Measurements from ENCODE around the gene PLA2G2D. TPM values are rescaled to one million over a fixed set of nuclear protein-coding genes. Genes with fewer than 3 reads are reported as not detected.

Gene PLA2G2D
- total RNA-seq, 1 experiment from 2014 or later, result not detected

- POLR2A ChIA-PET, result interaction anchor here (0.5 to 0.7 kb wide), 2 partner anchors 12 to 1653 kb away, joined by 4 to 5 read pairs; no protein-coding TSS in a partner anchor
- H3K4me1 Mint-ChIP-seq (ENCODE audit: insufficient read depth, unreplicated experiment), result no peaks in the 10 kb centered on the region
- DNase-seq (ENCODE audit: unreplicated experiment), result no peak
- CTCF ChIA-PET, result no interaction called here
- H3K27me3 Mint-ChIP-seq (ENCODE audit: insufficient read depth, unreplicated experiment), result no peaks in the 10 kb centered on the region
- no peaks in the 10 kb centered on the region for H3K9me3 Mint-ChIP-seq (ENCODE audit: unreplicated experiment)
- intact Hi-C loops (cut with micrococcal nuclease), result no loop called here
- TF ChIP-seq, protein P1, sequence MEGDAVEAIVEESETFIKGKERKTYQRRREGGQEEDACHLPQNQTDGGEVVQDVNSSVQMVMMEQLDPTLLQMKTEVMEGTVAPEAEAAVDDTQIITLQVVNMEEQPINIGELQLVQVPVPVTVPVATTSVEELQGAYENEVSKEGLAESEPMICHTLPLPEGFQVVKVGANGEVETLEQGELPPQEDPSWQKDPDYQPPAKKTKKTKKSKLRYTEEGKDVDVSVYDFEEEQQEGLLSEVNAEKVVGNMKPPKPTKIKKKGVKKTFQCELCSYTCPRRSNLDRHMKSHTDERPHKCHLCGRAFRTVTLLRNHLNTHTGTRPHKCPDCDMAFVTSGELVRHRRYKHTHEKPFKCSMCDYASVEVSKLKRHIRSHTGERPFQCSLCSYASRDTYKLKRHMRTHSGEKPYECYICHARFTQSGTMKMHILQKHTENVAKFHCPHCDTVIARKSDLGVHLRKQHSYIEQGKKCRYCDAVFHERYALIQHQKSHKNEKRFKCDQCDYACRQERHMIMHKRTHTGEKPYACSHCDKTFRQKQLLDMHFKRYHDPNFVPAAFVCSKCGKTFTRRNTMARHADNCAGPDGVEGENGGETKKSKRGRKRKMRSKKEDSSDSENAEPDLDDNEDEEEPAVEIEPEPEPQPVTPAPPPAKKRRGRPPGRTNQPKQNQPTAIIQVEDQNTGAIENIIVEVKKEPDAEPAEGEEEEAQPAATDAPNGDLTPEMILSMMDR (IDR thresholded peaks at IDR 0.05; ENCODE audit: unreplicated experiment), result no peak
- no peaks in the 10 kb centered on the region for H3K36me3 Mint-ChIP-seq (ENCODE audit: insufficient read depth, unreplicated experiment)
- H3K27ac Mint-ChIP-seq (ENCODE audit: low read depth, unreplicated experiment), result no peak overlapping the region
- no peak overlapping the region for H3K4me3 Mint-ChIP-seq (ENCODE audit: unreplicated experiment)
- no TSS peak for BruUV-seq (replicated peaks)
These were observed 32.5 kb downstream of the PLA2G2D start for GRCh38 chr1:20086800-20087199.

- ChIA-PET POLR2A (no interaction called here), CTCF (no interaction called here)
- BruUV-seq (replicated peaks), result no TSS peak
- TF ChIP-seq, protein P1 (IDR thresholded peaks at IDR 0.05; ENCODE audit: unreplicated experiment), result no peak
- Mint-ChIP-seq H3K4me1 (ENCODE audit: insufficient read depth, unreplicated experiment) (no peaks in the 10 kb centered on the region), H3K27me3 (ENCODE audit: insufficient read depth, unreplicated experiment) (peaks cover 7% of the 10 kb centered on the region), H3K4me3 (ENCODE audit: unreplicated experiment) (no peak overlapping the region), H3K27ac (ENCODE audit: low read depth, unreplicated experiment) (no peak overlapping the region), H3K36me3 (ENCODE audit: insufficient read depth, unreplicated experiment) (no peaks in the 10 kb centered on the region), H3K9me3 (ENCODE audit: unreplicated experiment) (no peaks in the 10 kb centered on the region)
- no peak for DNase-seq (ENCODE audit: unreplicated experiment)
- intact Hi-C loops (cut with micrococcal nuclease), result no loop called here
These were observed 36.0 kb downstream of the PLA2G2D start for GRCh38 chr1:20083178-20083944.

DNA sequence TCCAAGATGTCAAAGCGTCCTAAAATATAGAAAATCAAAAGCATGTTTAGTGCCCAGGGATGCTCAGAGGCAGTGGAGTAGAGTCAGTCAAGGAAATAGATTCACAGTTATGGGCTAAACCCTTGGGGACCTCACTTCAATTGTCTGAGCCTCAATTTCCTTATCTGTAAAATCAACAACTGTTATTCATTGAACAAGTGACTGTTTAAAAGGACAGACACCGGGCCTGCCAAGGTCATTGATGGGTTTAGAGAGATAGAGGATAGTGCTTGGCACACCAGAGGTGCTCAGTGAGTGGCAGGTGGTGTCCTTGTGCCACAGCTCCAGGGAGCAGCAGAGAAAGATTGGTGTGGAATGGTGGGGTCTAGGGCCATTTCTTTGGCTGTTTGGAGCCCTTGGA is 36.6 kb downstream of the PLA2G2D start:
- Mint-ChIP-seq H3K27me3 (ENCODE audit: insufficient read depth, unreplicated experiment) (peaks cover 13% of the 10 kb centered on the region), H3K27ac (ENCODE audit: low read depth, unreplicated experiment) (no peak overlapping the region), H3K36me3 (ENCODE audit: insufficient read depth, unreplicated experiment) (no peaks in the 10 kb centered on the region), H3K4me3 (ENCODE audit: unreplicated experiment) (no peak overlapping the region), H3K4me1 (ENCODE audit: insufficient read depth, unreplicated experiment) (no peaks in the 10 kb centered on the region), H3K9me3 (ENCODE audit: unreplicated experiment) (no peaks in the 10 kb centered on the region)
- TF ChIP-seq, protein P1 (IDR thresholded peaks at IDR 0.05; ENCODE audit: unreplicated experiment), result no peak
- ChIA-PET POLR2A (no interaction called here), CTCF (no interaction called here)
- DNase-seq (ENCODE audit: unreplicated experiment), result no peak
- no TSS peak for BruUV-seq (replicated peaks)
- intact Hi-C loops (cut with micrococcal nuclease), result no loop called here

DNA sequence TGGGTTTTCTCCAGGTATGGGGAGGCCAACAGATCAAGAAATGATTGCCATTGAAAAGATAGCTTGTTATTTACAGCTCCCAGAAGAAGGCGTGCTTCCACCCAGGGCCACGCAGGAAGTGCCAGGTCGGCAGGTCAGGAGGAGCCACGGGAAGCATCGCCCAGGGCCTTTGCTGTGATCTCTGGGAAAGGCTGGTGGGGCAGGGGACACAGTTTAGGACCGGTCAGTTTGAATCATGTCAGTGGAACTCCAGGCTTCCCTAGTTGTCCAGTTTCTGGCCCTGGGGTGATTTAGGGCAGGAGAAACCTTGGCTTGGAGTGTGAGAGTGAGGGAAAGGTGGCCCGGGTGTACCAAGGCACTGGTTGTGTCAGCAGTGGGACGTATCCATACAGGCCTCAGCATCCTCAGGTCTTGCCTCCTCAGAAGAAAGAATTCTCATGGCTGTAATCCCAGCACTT is 38.0 kb downstream of the PLA2G2D start:
- Mint-ChIP-seq H3K4me3 (ENCODE audit: unreplicated experiment) (no peak overlapping the region), H3K36me3 (ENCODE audit: insufficient read depth, unreplicated experiment) (no peaks in the 10 kb centered on the region), H3K9me3 (ENCODE audit: unreplicated experiment) (no peaks in the 10 kb centered on the region), H3K27ac (ENCODE audit: low read depth, unreplicated experiment) (no peak overlapping the region), H3K4me1 (ENCODE audit: insufficient read depth, unreplicated experiment) (no peaks in the 10 kb centered on the region), H3K27me3 (ENCODE audit: insufficient read depth, unreplicated experiment) (peaks cover 19% of the 10 kb centered on the region)
- intact Hi-C loops (cut with micrococcal nuclease), result no loop called here
- CTCF ChIA-PET, result no interaction called here
- no TSS peak for BruUV-seq (replicated peaks)
- TF ChIP-seq, protein P1 (IDR thresholded peaks at IDR 0.05; ENCODE audit: unreplicated experiment), result no peak
- POLR2A ChIA-PET, result interaction anchor here (0.6 kb wide), 1 partner anchor 38 kb away, joined by 4 read pairs; no protein-coding TSS in a partner anchor
- no peak for DNase-seq (ENCODE audit: unreplicated experiment)

All from MCF 10A (cell line).